GM21723 (cell line): ENCODE data around the gene APLN.

ENCODE experiments used
- ATAC-seq: cut with Tn5 transposase; IDR thresholded peaks from one replicate; pipeline ENCODE4 v1.9.1; 2021; ENCODE audit warnings: mild to moderate bottlenecking, moderate library complexity; ENCODE audit not compliant: unreplicated experiment

Gene APLN

DNA sequence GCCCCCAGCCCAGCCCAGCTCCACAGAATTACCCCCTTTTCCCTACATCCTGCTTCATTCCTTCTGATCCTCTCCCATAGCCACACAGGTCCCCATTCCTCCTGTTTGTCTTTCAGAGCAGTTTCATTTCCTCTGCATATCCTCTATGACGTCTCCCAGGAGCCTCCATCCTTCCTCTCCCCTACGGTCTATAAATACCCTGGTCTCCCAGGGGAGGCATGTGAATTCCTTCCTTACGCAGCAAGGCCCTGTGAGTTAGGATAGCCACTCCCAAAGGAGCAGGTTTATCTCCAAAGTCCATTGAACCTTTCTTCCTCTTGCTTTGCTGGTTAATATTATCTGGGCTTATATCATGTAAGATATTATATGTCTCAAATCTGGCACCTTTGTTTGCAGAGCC lies 8.4 kb upstream of the APLN start:
- no peak for ATAC-seq

DNA sequence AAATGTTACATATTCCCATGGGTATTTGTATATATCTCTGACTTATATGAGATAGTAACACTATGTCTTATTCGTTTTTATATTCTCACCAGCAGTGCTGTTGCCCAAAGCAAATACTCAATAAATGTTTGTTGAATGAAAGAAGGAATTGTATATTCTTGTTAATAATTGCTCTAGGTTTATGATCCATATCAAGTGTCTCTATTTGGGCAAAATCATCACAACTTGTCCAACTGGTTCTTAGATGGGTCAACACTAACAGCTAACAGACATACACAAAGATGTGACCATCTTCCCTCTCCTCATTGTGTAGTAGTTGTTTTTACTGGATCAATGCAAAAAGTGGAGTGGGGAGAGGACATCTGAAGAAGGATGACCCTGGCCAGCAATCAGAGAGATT lies 6.6 kb upstream of the APLN start:
- no peak for ATAC-seq

- ATAC-seq, result no peak
These were observed 5.1 kb upstream of the APLN start for GRCh38 chrX:129659861-129660260.

- no peak for ATAC-seq
These were observed 4.4 kb upstream of the APLN start for GRCh38 chrX:129659141-129659540.

DNA sequence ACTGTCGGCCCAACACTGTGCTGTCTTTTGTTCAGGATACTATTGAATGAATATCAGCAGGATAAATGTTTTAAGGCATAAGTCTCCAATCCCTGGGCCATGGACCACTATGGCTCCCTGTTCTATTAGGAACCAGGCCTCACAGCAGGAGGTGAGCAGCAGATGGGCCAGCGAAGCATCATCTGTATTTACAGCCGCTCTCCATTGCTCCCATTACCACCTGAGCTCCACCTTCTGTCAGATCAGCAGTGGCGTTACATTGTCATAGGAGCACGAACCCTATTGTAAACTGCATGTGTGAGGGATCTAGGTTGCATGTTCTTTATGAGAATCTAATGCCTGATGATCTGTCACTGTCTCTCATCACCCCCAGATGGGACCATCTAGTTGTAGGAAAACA lies 3.7 kb upstream of the APLN start:
- no peak for ATAC-seq

DNA sequence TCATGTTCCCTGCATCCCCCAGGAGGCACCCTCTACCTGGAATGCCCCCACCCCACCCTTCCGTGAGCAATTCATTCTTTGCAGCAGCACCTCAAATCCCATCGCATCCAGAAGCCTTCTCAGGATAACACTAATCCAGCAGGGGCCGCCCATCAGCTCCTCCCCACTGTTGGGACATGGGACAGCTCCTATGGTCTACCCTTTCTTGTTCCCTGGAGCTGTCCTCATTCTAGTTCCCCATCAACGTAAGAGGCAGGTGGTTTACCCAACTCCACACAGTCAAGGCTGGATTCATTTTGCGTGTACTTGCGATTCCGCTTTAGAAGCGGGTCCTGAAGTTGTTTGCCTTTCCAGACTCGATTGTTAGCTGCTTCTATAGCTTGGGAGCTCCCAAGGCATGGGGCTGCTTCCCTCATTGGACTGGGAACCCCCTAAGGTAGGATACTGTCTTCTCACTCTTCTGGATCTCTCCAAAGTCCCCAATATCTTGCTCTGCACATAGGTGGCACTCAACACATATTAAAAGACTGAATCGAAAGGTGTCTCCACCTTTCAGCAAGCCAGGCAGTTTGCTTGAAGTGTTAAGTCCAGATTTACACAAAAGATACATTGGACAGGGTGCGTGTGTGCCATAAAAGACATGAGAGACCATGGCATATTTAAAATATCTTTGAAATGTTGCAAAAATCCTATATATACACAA lies 942 bp upstream of the APLN start:
- ATAC-seq, result no peak

DNA sequence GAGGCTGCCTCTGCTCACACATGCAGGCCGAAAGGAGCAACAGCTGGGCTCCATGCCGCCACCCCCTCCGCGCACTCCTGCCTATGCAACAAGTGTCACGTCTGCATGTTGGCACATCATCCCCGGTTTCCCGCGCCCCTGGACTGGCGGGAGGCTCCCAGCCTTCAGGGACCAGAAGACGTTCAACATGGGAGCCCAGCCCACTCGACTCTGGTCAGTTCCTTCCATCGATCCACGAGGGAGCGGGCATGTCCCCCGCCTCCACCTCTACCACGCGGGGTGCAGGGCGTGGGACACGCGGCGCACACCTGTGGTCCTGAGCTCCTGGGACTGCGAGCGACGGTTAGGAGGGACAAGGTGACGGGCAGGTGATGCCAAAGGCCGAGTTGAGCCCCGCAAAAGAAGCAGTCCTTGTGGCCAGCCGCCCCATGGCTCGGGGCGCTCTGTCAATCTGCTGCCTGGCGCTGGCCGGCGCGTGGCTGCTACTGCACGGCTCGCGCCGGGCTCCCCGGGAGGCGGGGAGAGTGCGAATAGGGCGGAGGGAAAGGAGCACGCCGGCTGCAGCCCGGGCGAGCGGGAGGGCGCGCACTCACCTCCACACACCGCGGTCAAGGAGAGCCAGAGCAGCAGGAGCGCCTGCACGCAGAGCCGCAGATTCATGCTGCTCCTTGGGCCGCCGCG lies 645 bp downstream of the APLN start:
- ATAC-seq, result peak; percentile 62

DNA sequence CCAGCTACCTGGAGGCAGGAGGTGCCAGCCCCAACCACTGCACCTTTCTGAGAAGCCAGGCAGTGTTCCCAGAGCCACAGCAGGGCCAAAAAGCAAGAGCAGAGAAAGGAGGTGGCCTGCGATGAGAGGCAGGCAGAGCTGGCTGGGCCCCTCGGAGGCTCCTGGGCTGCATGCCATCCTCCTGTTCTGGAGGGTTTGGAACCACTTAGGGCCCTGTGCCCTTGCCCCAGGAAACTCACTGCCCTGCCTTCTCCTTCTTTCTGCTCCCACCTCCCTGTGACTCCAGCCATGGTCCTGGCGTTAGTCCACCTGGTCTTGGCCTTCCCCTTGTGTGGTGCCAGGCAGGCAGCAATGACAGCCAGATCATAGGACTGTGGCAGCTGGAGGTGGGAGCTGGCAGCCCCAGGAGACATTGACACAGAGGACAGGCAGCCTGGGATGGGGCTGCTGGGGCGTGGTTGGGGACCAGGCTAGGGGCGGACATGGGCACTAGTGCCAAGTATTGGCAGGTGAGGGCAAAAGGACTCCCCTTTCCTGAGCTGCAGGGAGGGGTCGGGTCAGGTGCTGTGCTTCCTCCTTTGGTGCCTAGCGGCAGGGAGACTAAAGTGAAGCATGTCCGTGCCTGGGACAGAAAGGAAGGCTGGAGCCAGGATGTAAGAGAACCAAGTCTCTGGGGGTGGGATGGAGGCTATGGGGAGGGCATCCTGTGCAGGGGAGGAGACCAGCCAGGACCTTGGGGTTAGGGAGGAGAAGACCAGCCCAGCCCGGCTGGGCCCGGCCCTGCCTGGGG lies 1.4 kb downstream of the APLN start:
- ATAC-seq, result no peak

DNA sequence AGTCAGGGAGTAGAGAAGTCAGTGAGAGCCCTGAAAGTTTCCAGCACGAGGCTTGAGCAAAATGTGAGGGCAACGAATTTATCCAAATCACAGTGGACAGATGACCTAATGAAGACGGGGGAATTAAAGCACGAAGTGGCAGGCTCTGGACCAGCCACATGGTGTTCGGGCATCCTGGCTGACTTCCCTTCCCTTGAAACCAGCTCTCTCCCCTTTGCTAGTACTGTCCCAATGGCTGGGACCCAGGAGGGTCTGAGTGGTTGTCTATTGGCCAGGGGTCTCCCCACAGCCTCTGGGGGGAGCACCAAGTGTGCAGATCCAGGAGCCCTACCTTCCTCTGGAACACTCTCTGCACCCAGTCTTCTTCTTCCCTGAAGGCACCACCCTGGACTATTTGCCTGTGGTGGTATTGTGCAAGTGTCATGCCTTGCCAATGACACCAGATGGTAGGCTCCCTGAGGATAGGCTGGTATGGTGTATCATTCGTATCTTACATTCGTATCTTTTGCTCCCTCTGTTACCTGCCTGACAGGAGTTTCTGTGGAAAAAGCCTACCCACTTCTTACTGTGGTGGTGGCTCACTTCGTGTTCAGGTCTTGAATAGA lies 2.1 kb downstream of the APLN start:
- no peak for ATAC-seq

GRCh38 chrX:129651756-129652564 lies 2.8 kb downstream of the APLN start:
- no peak for ATAC-seq

- ATAC-seq, result no peak
These were observed 3.8 kb downstream of the APLN start for GRCh38 chrX:129650821-129651510.

- no peak for ATAC-seq
These were observed 4.5 kb downstream of the APLN start for GRCh38 chrX:129650183-129650689.

DNA sequence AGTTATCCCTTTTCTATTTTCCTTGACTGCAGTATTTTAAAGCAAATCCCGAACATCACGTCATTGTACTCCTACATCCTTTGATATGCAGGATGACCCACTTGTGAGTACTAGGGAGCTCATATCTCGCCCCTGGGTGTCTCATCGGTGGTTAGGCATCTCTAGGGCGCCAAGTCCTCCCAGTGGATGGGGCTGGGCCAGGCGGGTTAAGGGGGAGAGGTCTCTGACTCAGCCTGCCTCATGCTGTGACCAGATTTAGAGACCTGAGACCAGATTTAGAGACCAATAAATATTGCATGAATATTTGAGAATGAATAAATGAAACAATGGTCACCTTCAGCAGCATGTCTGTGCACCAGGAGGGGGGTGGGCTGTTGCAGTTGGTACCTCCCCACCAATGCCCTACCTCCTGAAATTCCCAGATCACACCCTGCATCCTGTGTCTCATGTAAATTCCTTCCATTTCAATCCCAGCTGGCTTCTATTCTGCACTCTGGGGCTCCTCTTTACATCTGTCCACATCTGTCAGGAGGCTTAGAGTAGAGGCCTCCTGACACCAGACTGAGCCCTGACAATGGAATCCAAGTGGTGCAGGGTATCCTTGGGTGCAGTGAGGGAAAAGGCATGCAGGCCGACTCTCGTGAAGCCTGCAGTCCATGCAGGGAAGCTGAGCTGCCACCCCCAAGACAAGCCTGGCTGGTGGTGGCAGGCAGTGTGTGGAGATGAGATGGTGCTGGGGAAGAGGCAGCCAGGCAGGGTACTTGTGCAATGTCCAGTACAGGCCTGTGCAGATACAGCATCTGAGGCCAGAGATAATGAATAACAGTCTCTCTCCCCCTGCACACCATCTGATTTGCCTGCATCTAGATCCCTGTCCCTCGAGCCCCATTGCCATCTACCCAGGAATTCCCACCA lies 5.2 kb downstream of the APLN start:
- no peak for ATAC-seq

DNA sequence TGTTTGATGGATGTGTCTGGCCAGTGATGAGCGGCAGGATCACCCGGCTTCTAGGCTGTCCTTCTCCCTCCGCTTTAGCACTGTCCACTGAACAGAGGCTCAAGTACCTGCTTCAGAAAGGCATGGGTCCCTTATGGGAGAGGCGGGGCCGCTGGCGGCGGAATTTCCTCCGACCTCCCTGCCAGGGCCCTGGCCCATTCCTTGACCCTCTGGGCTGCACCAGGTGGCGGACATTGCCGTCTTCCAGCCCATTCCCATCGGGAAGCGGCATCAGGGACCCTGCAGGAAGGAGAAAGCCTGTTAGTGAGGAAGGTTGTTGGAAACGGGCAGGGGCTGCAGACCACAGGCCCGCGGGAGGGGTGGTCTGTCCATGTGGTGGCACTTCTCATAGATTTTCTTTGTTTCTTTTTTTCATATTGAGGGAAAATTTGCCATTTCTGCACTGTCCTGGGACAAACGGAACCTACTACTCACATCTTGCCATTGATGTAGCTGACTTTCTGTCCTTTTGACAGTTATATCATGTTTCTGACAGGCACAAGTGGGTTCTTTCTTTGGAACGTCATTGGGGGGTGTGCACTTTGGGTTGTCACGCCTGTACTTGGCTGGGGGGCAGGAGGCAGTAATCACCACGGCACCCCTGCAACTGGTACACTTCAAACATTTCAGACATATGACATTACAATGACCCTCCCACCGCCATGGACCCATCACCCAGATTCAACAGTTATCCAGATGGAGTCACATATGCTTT lies 6.1 kb downstream of the APLN start:
- no peak for ATAC-seq

GRCh38 chrX:129647418-129648410 lies 7.0 kb downstream of the APLN start:
- no peak for ATAC-seq

- no peak for ATAC-seq
These were observed 8.0 kb downstream of the APLN start for GRCh38 chrX:129646566-129647417.
